GM12891 (cell line): Measurements from ENCODE around the gene CST3.

Experiments
- PAX5 ChIP-seq: IDR thresholded peaks from 2 replicates; pipeline ENCODE4 v1.6.1; 2011; ENCODE audit warnings: low read length, moderate library complexity, mild to moderate bottlenecking; ENCODE audit not compliant: insufficient read depth, severe bottlenecking
- POLR2A ChIP-seq: IDR thresholded peaks from 2 replicates; pipeline ENCODE4 v1.6.1; 2011; ENCODE audit warnings: low read depth, low read length, control low read depth
- POLR2AphosphoS5 ChIP-seq: IDR thresholded peaks from 2 replicates; pipeline ENCODE4 v1.6.1; 2011; ENCODE audit warnings: low read depth, low read length, control low read depth
- POU2F2 ChIP-seq: IDR thresholded peaks from 2 replicates; pipeline ENCODE4 v1.6.1; 2011; ENCODE audit warnings: low read depth, mild to moderate bottlenecking, control low read depth, low read length, moderate library complexity
- SPI1 ChIP-seq: IDR thresholded peaks from 2 replicates; pipeline ENCODE4 v1.6.1; 2011; ENCODE audit warnings: low read depth, low read length, control low read depth
- TAF1 ChIP-seq: IDR thresholded peaks from 2 replicates; pipeline ENCODE4 v1.6.1; 2011; ENCODE audit warnings: low read depth, low read length, control low read depth

GRCh38 chr20:23626040-23626620 is 11.6 kb downstream of the CST3 start:
- TF ChIP-seq POLR2AphosphoS5, result no peak
- TF ChIP-seq TAF1, result no peak
- no peak for TF ChIP-seq POU2F2
- TF ChIP-seq POLR2A, result no peak
- no peak for TF ChIP-seq PAX5
- no peak for TF ChIP-seq SPI1
